Calu3 (cell line): ENCODE data around the gene ABCA7. TPM values are rescaled to one million over a fixed set of nuclear protein-coding genes. Genes with fewer than 3 reads are reported as not detected.

ENCODE experiments used
- BruUV-seq: library from RNA; stranded (reverse); fragments of 400-500 nt; replicated peaks from 2 replicates; lab custom pipeline; 2021; lab: Mats Ljungman, UMichigan
- CTCF ChIA-PET: fragments of 300-600 bp; sonication (Branson Sonifier 250); formaldehyde crosslinking; loops from one replicate; lab custom pipeline; 2022; ENCODE audit warnings: antibody characterized with exemption; lab: Charles Lee
- DNase-seq: peaks from one replicate; pipeline ENCODE4 v3.0.0; 2022
- H3K27ac Mint-ChIP-seq: one replicate; pipeline ENCODE4 v1.8.0; 2022; ENCODE audit warnings: mixed read lengths; ENCODE audit not compliant: unreplicated experiment
- H3K27me3 Mint-ChIP-seq: one replicate; pipeline ENCODE4 v1.8.0; 2022; ENCODE audit warnings: mixed read lengths; ENCODE audit not compliant: unreplicated experiment
- H3K36me3 Mint-ChIP-seq: one replicate; pipeline ENCODE4 v1.8.0; 2022; ENCODE audit warnings: mild to moderate bottlenecking, moderate library complexity, mixed read lengths; ENCODE audit not compliant: insufficient read depth, unreplicated experiment
- H3K4me1 Mint-ChIP-seq: one replicate; pipeline ENCODE4 v1.8.0; 2022; ENCODE audit warnings: mild to moderate bottlenecking, low read depth, mixed read lengths; ENCODE audit not compliant: unreplicated experiment
- H3K4me3 Mint-ChIP-seq: one replicate; pipeline ENCODE4 v1.8.0; 2022; ENCODE audit warnings: mild to moderate bottlenecking, low read depth, moderate library complexity, mixed read lengths; ENCODE audit not compliant: unreplicated experiment
- H3K9me3 Mint-ChIP-seq: one replicate; pipeline ENCODE4 v1.8.0; 2022; ENCODE audit warnings: low read depth, mixed read lengths; ENCODE audit not compliant: unreplicated experiment
- intact Hi-C: fragments of 100-400 bp; cut with micrococcal nuclease; formaldehyde crosslinking; loops from one replicate; pipeline ENCODE4 v1.10.0; 2022; ENCODE audit not compliant: unreplicated experiment
- total RNA-seq: library from RNA; stranded (reverse); gene quantifications from 2 replicates; pipeline ENCODE4 v1.2.3, GENCODE V29; 2022
- TF ChIP-seq, protein P1 (sequence below): fragments of 200-600 bp; IDR thresholded peaks from one replicate; pipeline ENCODE4 v1.8.0; 2022; ENCODE audit warnings: antibody characterized with exemption; ENCODE audit not compliant: unreplicated experiment

Gene ABCA7
- total RNA-seq, 1 experiment from 2014 or later = 22.7 TPM

DNA sequence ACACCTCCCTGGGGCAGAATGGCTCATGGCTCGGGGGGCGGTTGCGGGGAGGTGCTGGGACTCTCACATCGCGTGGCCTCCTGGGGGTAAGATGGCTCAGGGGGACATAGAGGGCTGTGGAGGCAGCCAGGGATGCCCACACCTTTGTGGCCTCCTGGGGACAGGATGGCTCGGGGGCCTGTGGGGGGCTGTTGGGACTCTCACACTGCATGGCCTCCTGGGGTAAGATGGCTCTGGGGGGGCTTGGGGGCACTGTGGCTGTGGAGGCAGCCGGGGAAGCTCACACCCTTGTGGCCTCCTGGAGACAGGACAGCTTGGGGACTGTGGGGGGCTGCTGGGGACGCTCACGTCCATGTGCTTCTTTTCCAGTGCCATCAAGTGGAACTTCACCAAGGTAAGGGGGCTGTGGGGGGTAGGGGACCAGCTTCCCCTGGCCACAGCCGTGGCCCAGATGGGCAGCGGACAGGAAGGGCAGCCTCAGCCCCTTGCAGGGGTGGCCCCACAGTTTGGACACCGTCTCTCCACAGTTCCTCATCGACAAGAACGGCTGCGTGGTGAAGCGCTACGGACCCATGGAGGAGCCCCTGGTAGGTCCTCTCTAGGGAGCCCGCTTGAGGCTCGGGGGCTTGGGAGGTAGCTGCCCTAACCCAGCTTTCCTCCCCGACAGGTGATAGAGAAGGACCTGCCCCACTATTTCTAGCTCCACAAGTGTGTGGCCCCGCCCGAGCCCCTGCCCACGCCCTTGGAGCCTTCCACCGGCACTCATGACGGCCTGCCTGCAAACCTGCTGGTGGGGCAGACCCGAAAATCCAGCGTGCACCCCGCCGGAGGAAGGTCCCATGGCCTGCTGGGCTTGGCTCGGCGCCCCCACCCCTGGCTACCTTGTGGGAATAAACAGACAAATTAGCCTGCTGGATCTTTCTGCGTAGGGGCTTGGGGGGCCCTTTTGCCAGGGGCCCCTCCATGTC is 66.2 kb downstream of the ABCA7 start:
- H3K27ac Mint-ChIP-seq = peak overlapping the region; percentile 50
- TF ChIP-seq, protein P1, sequence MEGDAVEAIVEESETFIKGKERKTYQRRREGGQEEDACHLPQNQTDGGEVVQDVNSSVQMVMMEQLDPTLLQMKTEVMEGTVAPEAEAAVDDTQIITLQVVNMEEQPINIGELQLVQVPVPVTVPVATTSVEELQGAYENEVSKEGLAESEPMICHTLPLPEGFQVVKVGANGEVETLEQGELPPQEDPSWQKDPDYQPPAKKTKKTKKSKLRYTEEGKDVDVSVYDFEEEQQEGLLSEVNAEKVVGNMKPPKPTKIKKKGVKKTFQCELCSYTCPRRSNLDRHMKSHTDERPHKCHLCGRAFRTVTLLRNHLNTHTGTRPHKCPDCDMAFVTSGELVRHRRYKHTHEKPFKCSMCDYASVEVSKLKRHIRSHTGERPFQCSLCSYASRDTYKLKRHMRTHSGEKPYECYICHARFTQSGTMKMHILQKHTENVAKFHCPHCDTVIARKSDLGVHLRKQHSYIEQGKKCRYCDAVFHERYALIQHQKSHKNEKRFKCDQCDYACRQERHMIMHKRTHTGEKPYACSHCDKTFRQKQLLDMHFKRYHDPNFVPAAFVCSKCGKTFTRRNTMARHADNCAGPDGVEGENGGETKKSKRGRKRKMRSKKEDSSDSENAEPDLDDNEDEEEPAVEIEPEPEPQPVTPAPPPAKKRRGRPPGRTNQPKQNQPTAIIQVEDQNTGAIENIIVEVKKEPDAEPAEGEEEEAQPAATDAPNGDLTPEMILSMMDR = no peak
- H3K4me3 Mint-ChIP-seq = peak overlapping the region; percentile 50
- CTCF ChIA-PET = interaction anchor here (0.6 kb wide), 1 partner anchor 9 kb away, joined by 3 read pairs; no protein-coding TSS in a partner anchor
- peaks cover 62% of the 10 kb centered on the region for H3K36me3 Mint-ChIP-seq
- no peak for DNase-seq
- TSS peak; percentile 72 for BruUV-seq
- H3K27me3 Mint-ChIP-seq = no peaks in the 10 kb centered on the region
- no peaks in the 10 kb centered on the region for H3K4me1 Mint-ChIP-seq
- intact Hi-C loops = no loop called here
- no peaks in the 10 kb centered on the region for H3K9me3 Mint-ChIP-seq

DNA sequence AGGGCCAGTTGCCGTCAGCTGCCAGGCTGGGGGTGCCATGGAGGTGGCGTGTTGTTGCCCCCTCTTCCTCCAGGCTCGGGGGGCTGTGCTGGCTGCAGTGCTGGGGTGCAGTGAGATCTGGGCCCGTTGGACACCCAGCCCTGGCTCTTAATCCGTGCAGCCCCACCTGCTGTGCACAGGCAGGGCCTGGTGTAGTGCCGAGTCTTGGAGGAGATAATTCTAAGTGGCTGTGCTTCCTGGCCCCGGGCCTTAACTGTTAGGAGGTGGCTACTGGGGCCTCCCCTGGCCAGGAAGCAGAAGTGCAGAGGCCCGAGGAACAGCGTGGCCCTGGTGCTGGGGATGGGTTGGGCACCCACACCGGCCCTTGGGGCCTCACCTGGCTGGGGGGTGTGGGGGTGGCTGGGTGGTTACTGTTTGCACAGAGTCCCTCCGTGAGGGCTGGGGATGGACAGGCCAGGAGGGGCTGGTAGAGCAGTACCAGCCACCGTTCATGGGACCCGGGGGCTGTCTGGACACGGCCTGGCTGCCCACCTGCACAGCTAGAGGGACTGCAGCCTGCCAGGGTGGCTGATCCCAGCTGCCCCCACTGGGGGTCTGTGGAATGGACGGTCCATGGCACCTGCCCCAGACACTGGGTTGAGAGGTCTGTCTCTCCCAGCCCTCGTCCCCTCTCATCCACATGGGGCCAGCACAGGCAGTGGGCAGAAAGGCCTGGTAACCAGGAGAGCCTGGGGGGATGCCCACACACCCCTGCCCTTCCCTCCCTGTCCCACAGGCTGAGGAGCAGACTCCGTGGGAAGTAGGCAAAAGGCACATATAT is 67.1 kb downstream of the ABCA7 start:
- Mint-ChIP-seq H3K36me3 (peaks cover 63% of the 10 kb centered on the region), H3K9me3 (no peaks in the 10 kb centered on the region), H3K4me1 (no peaks in the 10 kb centered on the region), H3K27me3 (no peaks in the 10 kb centered on the region), H3K27ac (peak overlapping the region; percentile 50), H3K4me3 (no peak overlapping the region)
- peak; percentile 54 for DNase-seq
- TF ChIP-seq, protein P1 = no peak
- no TSS peak for BruUV-seq
- intact Hi-C loops = no loop called here
- CTCF ChIA-PET = no interaction called here

DNA sequence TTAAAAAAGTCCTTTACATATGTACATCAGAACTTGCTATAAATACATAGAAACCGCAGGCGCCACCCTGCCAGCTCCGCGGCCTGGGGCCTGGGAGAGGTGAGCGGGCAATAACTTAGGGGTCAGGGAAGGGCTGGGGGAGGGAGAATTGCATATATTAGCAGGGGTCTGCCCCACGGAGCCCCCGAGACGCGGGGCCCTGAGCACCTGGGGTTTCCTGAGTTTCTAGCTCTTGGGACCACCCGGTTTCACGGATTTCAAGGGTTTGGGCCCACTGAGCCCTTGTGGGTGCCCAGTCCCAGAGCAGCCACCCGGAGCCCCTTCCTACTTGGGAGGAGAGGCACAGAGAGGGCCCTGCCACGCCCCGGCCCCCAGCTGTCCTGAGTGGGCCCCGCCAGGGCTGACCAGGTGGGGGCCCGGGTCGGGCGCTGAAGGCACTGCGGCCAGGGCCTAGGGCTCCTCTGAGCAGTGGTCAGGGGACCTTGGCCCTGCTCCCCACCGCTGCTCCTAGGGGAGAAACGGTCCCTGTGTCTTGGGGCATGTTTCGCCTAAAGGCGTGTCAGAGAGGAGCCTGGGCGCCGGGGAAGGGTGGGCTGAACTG is 67.9 kb downstream of the ABCA7 start:
- intact Hi-C loops = no loop called here
- H3K27ac Mint-ChIP-seq = no peak overlapping the region
- H3K36me3 Mint-ChIP-seq = peaks cover 63% of the 10 kb centered on the region
- no peaks in the 10 kb centered on the region for H3K27me3 Mint-ChIP-seq
- DNase-seq = no peak
- no peaks in the 10 kb centered on the region for H3K9me3 Mint-ChIP-seq
- BruUV-seq = no TSS peak
- H3K4me1 Mint-ChIP-seq = no peaks in the 10 kb centered on the region
- H3K4me3 Mint-ChIP-seq = no peak overlapping the region
- CTCF ChIA-PET = no interaction called here
- TF ChIP-seq, protein P1 = no peak
